GM18909 (cell line): ENCODE measurements around the gene LRRC46.

ENCODE experiments used
- ATAC-seq: cut with Tn5 transposase; IDR thresholded peaks from one replicate; pipeline ENCODE4 v1.9.1; 2021; ENCODE audit warnings: mild to moderate bottlenecking; ENCODE audit not compliant: unreplicated experiment, poor library complexity

Gene LRRC46

DNA sequence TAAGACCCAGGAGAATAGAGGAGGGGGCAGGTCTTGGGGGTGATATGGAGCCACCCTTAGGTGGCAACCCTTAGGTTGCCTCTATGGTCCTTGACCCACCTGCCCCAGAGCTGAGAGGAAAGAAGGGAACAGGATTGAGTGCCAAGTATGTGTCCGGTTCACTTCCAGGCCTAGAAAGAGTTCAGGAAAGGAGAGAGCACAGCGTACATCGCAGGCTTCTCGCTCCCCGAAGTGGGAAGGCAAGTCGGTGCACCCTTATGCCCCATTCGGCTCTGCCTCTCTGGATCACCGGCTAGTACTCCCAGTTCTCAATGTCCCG is 18.9 kb downstream of the LRRC46 start:
- no peak for ATAC-seq

DNA sequence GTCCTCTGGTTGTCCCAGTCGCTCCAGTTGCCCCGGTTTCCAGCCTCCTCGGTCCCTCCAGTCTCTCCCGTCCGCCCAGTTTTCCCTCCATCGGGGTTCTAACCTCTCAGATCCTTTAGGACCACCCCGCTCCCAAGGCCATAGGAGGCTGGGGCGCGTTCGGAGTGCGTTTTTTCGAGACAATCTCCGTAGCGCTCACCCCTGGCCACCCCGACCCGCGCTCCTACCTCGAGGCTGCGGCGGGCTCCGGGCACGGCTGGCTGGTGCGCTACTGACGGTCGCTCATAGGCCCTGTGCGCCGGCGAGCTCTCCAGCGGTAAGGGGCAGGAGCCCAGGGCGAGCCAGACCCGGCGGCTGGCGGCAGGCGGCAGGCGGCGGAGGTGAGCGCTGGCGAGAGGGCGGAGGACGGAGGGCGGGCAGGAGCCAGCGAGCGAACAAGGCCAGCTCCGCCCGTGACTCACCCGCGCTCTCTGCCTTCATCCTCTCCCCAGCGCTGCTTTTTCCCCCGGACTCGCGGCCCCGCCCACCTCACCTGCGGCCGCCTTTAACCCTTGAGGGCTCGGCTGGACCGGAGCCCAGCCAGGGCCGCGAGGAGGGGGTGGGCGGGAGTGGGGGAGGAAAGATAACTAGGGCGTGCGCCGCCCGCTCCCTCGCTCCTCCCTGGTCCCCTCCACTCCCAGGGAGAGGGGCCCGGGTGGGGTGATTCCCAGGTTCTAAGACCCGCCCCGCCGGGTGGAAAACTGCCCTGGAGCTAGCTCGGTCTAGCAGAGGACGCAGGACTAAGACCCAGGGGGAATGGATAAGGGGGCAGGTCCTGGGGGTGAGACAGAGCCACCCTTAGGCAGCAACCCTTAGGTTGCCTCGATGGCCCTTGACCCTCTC is 19.5 kb downstream of the LRRC46 start, which contains the start of gene SP6:
SP6 (minus strand) TSS at position 472 of the 882 bp plus-strand sequence. CDS start 2,734 bp downstream, outside the sequence.
- no peak for ATAC-seq

DNA sequence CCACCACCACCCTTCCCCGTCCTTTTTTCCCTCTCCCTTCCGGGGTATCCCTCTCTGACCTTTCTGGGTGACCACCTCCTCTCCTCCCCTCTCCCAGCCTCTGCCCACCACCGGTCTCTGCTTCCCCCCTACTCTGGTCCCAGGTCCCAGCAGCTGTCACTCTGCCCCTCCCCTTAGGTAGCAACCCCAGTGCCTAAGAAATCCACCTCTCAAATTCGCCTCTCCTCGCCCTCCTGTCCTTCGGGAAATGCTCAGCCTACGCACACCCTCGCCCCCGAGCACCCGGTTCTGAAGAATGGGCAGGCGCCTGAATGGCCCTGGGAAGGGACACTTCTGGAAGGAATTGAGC is 20.3 kb downstream of the LRRC46 start:
- no peak for ATAC-seq

DNA sequence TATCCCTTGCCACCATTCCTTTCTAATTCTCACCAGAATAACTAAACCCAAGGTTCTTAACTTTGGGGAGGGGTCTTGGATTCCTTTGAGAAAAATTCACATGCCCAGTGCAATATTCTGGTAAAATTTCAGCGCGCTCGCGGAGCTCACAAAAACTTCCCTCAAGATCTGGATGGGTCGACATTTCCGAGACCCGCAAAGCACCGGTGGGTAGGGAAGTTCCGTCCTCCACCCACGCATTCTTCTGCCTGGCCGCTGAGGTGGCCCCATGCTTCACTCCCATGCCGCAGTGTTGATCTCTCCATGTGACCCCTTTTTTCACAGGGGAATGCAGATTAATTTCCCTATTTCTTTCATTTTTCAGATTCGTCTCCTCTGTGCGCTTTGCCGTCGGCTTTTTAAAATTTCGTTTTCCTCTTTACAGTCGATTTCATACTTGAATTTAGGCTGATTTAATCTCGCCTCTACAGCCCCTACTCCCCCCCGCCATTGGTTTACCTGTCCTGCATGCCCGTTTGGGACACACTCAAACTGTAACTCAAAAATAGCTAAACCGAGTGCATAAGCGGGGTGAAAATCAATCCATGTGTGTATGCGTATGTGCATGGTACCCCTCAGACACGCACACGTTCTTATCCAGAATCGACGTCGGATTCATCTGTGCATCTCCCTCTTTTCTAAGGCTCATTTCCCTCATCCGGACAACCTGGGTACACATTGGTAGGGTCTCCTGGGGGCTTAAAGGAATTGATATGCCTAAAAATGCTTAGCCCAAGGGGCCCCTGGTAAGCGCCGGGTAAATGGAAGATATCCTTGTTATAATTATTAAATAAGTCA is 20.9 kb downstream of the LRRC46 start:
- ATAC-seq = no peak

DNA sequence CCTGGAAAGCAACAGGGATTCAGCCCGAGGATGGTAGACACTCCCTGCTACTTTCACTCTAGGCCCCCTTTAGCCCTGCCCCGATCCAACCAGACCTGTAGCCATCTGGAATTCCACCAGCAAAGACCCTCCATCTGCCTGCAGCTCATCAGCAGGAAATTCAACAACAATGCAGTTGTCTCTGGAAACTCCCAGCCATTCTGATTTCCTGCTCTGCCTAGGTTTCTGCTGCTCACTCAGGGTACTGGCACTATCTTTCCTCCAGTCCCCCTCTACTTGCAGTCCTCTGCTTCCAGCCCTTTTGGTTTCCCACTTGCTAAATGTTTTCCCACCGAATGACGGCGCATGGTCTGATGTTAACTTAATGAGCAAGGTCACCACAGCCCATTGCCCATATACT is 22.1 kb downstream of the LRRC46 start:
- no peak for ATAC-seq

DNA sequence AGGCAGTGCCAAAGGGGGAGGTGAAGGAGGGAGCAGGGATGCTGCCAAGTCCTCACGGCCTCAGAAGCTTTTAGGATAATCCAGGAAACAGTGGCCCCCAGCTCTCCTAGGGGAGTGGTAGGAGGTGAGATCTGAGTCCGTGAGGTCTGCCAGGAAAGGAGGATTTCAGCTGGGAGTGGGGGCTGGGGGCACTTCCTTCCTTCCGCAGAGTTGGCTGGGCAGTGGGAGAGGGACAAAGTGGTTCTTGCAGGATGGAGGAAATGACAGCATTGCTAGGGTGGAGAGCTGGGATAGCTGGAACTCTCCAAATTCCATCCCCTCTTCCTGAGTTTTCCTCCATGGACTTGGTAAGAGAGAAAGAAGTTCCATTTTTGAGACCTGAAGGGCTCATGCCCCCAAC is 24.3 kb downstream of the LRRC46 start:
- no peak for ATAC-seq

DNA sequence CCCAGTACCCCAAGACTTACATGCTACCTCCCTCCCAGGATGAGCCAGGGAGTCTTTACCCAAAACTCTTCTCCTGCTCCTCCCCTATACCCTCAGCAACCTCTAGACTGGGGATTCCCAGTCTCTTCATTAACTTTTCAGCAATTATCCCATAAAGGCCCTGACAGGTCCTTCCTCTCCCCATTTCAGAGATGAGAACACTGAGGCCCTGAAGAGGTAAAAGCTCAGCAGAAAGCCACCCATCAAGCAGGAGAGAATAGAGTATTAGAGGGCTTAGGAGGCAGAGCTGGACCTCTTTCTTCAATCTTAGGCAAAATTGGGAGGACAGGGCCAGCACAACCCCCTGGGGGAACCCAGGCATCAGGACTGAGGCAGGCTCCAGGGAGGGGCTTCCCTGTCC is 25.4 kb downstream of the LRRC46 start:
- ATAC-seq = no peak

DNA sequence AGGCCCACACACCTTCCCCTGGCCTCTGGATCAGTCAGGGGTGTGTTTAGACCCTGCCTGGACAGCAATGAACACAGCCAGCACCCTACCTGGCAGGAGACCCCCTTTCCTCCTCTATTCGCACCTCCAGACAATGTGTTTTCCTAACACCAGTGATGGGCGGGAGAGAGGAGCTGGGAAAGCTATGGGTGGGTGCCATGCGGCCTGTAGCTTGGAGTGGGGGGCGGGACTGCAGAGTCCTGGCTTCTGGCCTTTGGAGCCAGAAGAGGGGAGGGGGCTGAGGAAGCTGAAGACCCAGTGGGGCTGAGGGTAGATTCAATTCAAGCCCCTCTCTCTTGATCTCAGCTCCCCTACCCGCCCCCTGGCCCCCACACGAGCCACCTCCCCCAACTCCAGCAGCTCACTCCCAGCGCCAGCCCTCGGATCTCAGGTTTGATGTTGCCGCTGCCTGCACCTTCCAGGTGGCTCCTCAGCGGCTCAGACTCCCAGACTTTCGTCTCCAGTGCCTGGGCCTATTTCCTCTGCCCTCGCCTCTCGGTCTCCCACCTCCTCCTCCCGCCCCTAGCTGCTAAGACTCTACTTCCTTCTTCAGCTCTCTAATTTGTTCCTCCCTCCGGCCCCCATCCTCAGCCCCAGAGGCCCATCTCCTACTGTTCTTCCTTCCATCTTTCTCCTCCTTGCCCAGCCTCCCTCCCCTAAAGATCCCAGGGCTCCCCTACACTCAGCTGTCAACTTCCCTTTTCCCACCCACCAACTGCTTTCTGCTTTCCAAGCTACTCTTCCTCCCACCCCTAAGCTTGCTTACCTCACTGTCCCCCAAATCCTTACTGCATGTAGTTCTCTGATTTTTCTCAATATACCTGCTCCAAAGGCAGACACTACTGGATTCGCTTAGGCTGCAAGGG is 26.3 kb downstream of the LRRC46 start:
- no peak for ATAC-seq

DNA sequence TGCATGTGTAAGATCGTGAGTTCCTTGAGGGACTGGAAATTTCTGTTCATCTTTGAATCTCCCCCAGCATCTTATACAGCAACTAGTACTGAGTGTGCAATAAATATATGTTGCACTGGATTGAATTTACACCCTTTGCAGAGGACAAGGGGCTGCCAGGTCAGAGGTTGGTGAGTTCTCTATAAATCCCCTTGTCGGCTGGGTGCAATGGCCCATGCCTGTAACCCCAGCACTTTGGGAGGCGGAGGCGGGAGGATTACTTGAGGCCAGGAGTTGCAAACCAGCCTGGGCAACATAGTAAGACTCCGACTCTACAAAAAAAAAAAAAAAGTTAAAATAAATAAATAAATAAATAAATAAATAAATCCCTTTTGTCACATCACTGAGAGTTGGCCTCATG is 28.9 kb downstream of the LRRC46 start:
- ATAC-seq = no peak

DNA sequence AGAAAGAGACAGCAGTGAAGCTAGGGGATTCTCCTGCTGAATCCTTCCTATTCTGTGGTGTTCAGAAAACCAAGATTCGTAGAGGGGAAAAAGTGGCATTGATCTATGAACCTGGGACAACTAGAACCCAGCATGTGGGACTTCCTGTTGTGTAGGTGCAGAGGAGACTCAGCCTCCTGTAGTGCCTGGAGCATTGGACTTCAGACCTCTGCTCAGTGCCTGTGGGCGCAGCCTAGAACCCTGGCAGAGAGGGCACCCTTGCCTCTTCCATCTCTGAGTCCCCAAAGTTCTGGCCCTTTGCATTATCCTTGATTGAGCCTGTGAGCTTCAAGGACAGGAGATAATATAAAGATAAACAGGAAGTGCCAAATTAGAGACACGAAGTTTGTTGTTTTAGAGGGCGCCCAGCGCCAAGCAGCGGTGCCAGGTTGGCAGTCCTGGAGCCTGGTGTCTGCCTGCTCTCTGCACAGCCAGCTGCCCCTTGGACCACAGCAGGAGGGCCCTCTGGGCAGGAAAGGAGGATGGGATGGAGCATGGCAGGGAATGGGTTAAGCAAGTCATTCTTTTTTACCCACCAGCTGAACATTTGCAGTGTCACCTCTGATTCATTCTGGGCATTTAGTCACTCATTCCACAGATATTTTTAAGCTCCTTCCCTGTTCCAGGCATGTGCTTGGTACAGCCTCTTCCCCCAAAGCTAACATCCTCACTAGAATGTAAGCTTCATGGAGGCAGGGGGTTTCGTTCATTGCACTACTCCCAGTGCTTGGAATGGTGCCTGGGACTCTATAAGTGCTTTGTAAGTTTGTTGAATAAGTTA is 31.4 kb downstream of the LRRC46 start:
- ATAC-seq = no peak

DNA sequence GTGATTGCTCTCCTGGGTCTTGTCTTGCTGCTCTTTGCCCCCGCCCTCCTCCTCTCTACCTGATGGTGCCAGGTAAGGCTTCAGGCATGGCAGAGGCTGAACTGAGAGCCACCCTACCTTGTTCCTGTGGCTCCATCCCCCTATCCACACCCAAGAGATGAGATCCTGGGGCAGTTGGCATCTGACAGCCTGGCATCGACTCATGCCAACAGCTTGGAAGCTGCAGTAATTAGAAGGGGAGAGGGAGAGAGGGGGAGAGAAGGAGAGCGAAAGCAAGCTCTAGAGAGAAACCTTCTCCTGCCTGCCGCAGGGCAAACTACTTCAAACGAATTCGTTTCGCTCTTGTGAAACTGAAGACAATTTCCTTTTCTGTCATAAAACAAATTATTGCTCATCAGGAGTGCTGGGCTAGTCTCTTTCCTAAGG is 33.3 kb downstream of the LRRC46 start:
- no peak for ATAC-seq

DNA sequence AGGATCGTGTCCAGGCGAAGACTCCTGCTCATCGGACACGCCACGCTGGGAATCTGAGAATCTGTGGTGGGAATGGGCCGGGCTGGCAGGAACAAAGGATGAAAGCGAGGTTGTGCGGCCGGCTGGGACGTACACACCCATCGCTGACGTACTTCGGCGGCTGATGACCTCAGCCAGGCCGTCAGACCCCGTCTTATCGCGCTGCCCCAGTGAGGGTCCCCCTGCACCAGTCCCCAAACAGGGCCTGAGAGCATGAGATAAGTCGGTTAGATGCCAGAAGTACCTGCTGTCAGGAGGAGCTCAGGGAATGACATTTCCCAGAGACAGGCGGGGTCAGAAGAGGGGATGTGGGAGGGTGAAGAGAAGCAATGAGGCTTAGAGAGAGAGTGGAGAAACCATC is 35.5 kb downstream of the LRRC46 start:
- no peak for ATAC-seq

DNA sequence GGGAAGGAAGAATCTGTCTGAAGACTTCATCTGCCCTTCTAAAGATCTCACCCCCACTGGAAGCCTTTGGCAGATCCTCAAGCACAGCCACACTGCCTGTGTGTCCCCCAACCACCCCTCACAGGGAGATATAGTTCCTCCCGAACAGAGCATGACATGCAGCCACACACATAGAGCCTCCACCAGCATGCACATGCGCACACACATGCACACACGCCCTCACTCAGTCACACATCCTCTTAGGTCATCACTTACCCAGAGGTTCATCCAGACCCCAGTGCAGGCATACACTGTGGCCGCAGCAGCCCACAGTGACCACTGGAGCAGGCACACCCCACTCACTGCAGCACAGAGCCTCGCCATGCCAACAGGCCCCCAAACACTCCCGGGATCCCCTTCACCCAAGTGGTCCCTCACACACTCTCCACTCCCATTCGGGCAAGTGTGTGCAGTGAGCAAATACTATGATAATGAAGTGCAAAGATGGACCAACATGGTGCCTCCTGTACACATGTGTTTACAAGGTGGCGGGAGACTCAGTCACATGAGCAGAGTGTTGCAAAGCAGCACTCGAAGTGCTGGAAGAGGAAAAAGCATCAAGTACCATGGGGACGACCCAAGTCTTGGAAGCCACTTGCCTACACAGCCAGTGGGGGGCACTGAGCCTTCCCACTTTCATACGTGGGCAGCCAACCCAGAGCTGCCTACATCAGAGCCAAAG is 36.5 kb downstream of the LRRC46 start:
- no peak for ATAC-seq

DNA sequence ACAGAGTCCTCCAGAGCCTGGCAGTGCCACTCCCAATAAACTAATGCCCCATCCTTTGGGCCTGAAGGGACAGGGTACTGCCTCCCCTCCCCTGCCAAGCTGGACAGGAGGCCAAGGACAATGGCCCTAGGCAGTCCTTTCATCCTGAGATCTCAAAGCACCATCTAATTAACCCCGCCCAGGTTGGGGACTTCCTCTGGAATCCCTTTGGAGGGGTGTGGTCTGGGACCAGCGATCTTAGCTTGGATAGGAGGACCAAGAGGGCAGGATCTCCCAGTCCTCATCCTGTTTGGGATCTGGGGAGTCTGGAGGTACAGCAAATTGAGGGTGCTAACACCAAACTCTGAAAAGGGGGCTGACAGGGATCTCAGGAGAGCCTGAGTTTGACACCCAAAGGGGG is 37.6 kb downstream of the LRRC46 start:
- ATAC-seq = no peak

DNA sequence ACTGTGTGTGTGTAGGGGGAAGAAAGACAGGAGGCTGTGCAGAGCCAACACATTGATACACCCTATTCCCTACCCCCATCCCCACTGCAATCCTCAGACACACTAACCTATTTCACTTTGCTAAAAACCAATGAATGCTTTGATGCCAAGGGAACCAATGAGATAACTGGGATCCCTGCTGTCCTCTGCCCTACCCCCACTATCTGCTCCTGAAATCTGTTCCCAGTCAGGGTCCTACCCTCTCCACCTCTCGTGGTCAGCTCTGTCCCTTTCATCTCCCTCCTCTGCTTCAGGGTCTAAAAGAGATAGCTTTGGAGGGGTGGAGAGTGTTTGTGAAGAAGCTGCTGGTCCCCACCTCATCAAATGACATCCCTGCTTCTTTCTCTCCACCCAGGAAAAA is 38.6 kb downstream of the LRRC46 start:
- no peak for ATAC-seq

DNA sequence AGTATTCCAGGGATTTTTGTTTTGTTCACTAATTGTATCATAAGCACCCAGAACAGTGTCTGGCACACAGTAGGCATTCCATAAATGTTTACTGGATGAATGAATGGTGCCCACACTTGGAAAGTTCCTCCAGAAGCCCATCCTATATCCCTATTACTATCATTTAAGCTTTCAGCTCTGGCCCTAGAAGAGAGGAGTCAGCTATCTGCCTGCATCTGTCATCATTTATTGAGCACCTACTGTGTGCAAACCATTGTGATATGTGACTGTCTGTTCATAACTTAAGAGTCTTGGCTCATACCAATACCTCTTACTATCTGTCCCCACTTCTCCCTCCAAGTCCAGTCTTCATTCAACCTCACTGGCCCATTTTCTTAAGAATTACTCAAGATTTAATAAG is 39.6 kb downstream of the LRRC46 start:
- ATAC-seq = no peak

DNA sequence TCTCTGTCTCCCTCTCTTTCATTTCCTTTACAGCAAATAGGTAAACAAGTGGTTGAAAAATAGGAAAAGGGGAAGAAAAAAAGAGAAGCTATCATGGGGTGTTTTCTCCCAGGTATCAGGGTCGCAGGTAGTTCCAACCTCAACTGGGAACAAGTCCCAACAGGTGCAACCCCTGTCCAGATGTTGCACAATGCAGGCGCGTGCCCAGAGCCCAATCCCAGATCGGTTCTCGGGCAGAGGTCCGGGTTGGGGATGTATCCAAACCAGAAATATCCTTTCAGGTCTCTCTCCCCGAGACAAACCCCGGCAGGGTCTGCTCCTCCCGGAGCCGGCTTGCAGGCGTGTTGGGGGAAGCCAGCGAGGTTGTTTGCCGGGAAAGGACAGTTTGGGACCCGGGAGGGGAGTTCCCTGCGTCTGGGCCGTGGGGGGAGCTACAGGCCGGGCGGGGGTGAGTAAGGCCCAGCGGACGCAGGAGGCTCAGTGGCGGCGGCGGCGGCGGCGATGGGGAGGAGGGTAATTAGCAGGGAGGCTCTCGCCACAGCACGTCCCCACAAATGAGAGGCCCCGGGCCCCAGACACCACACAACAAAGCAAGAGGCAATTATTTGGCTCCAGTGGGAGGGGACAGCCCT is 40.7 kb downstream of the LRRC46 start:
- ATAC-seq = no peak

DNA sequence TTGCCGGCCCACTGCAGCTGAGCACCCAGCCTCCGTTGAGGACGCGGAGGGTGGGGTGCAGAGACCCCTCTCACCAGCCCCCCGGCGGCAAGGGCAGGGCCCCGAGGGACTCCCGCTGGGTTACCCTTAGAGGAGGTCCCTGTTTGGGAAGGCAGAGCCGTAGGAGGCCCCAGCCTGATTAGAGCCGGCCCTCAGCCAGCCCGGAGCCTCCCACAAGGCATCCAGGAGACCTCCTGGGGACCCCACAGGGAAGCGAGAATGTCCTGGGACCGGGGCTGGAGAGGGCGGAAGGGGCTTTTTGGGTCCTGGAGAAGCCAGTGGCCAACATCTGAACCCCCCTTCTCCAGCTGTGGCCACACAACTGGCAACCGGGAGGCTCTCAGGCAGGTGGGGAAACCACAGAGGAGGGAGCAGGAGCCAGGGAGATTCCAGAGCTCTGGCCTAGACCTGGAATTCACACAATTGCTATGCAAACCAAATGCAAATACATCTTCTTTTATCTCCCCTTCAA is 41.2 kb downstream of the LRRC46 start:
- ATAC-seq = no peak
